HepG2 (cell line): ENCODE data around the gene BRK1. TPM values are rescaled to one million over a fixed set of nuclear protein-coding genes. Genes with fewer than 3 reads are reported as not detected.

ENCODE experiments used
- ADNP ChIP-seq: sonication (generic); formaldehyde crosslinking; IDR thresholded peaks from 2 replicates; pipeline ENCODE4 v1.4.0; 2020; ENCODE audit warnings: missing genetic modification reagents
- ELF4 ChIP-seq: sonication (generic); formaldehyde crosslinking; IDR thresholded peaks from 2 replicates; pipeline ENCODE4 v1.5.0; 2020; ENCODE audit warnings: missing genetic modification reagents, mild to moderate bottlenecking, moderate library complexity, borderline replicate concordance
- ETV5 ChIP-seq: IDR thresholded peaks from 2 replicates; pipeline ENCODE4 v1.6.1; 2018; ENCODE audit warnings: missing biosample characterization, missing genetic modification reagents, inconsistent platforms, borderline replicate concordance
- MTF1 ChIP-seq: sonication (generic); formaldehyde crosslinking; IDR thresholded peaks from 2 replicates; pipeline ENCODE4 v1.5.0; 2020; ENCODE audit warnings: missing genetic modification reagents
- NFATC3 ChIP-seq: sonication (generic); formaldehyde crosslinking; IDR thresholded peaks from 2 replicates; pipeline ENCODE4 v1.5.1; 2020; ENCODE audit warnings: mild to moderate bottlenecking, missing genetic modification reagents
- PHB2 ChIP-seq: fragments of 450-650 bp; IDR thresholded peaks from 2 replicates; pipeline ENCODE4 v1.6.1; 2018; ENCODE audit not compliant: partially characterized antibody
- PRMT3 ChIP-seq: sonication (generic); formaldehyde crosslinking; IDR thresholded peaks from 2 replicates; pipeline ENCODE4 v1.8.1; 2022; ENCODE audit warnings: low read depth, mild to moderate bottlenecking, moderate library complexity, missing genetic modification reagents, borderline replicate concordance
- SP1 ChIP-seq, 2 experiments: fragments of 450-650 bp in 1 of 2; sonication (generic) in 1 of 2; formaldehyde crosslinking in 1 of 2; IDR thresholded peaks; 2 replicates each; pipeline versions ENCODE4 v1.4.0 to v1.6.1; 2016 to 2020; ENCODE audit warnings: missing genetic modification reagents in 1 of 2
- ZBTB3 ChIP-seq: sonication (generic); formaldehyde crosslinking; IDR thresholded peaks from 2 replicates; pipeline ENCODE4 v1.4.0; 2020; ENCODE audit warnings: low read depth, mild to moderate bottlenecking, moderate library complexity, missing genetic modification reagents, borderline replicate concordance
- ZNF20 ChIP-seq: sonication (generic); formaldehyde crosslinking; IDR thresholded peaks from 2 replicates; pipeline ENCODE4 v1.4.0; 2020; ENCODE audit warnings: mild to moderate bottlenecking, moderate library complexity, missing genetic modification reagents
- ZNF234 ChIP-seq: sonication (generic); formaldehyde crosslinking; conservative IDR thresholded peaks from 2 replicates; pipeline ENCODE4 v1.5.1; 2020; ENCODE audit warnings: mild to moderate bottlenecking, missing genetic modification reagents
- ZNF33B ChIP-seq: sonication (generic); formaldehyde crosslinking; IDR thresholded peaks from 2 replicates; pipeline ENCODE4 v1.5.1; 2020; ENCODE audit warnings: mild to moderate bottlenecking, missing genetic modification reagents
- ZNF772 ChIP-seq: sonication (generic); formaldehyde crosslinking; IDR thresholded peaks from 2 replicates; pipeline ENCODE4 v1.5.0; 2020; ENCODE audit warnings: mild to moderate bottlenecking, missing genetic modification reagents
- ZNF790 ChIP-seq: sonication (generic); formaldehyde crosslinking; IDR thresholded peaks from 2 replicates; pipeline ENCODE4 v1.8.0; 2022; ENCODE audit warnings: missing genetic modification reagents, mild to moderate bottlenecking, borderline replicate concordance
- ZNF839 ChIP-seq: sonication (generic); formaldehyde crosslinking; IDR thresholded peaks from 2 replicates; pipeline ENCODE4 v1.4.0; 2020; ENCODE audit warnings: missing genetic modification reagents, mild to moderate bottlenecking, borderline replicate concordance
- polyA plus RNA-seq, 8 experiments: library from polyadenylated mRNA; depleted of rRNA in 3 of 8; stranded (reverse) in 7 of 8; unstranded in 1 of 8; fragments of >200 nt; fragmentation: Illumina TruSeq in 4 of 8; extraction: Trizol in 4 of 8; gene quantifications; 2 replicates each; pipeline versions ENCODE4 v1.2.1 to v1.2.3, GENCODE V29; 2011 to 2016; ENCODE audit warnings: low read depth in 4 of 8, missing spikeins in 1 of 8, mixed read lengths in 1 of 8; ENCODE audit not compliant: insufficient read depth in 1 of 8
- total RNA-seq, 5 experiments: library from RNA; depleted of rRNA; stranded (reverse); fragments of >200 nt; fragmentation: Illumina TruSeq; extraction: Trizol; gene quantifications; 2 replicates each; pipeline ENCODE4 v1.2.3, GENCODE V29; 2016; ENCODE audit warnings: low read depth in 1 of 5
- TF ChIP-seq, protein P1 (sequence below): sonication (generic); formaldehyde crosslinking; IDR thresholded peaks from 2 replicates; pipeline ENCODE4 v1.4.0; 2020; ENCODE audit warnings: low read depth, mild to moderate bottlenecking, missing genetic modification reagents
- TF ChIP-seq, protein P2 (sequence below): sonication (generic); formaldehyde crosslinking; IDR thresholded peaks from 2 replicates; pipeline ENCODE4 v1.4.0; 2020; ENCODE audit warnings: missing genetic modification reagents
- TF ChIP-seq, protein P3 (sequence below): sonication (generic); formaldehyde crosslinking; IDR thresholded peaks from 2 replicates; pipeline ENCODE4 v1.8.0; 2022; ENCODE audit warnings: missing genetic modification reagents, mild to moderate bottlenecking, moderate library complexity, borderline replicate concordance
- TF ChIP-seq, protein P4 (sequence below): sonication (generic); formaldehyde crosslinking; IDR thresholded peaks from 2 replicates; pipeline ENCODE4 v1.4.0; 2020; ENCODE audit warnings: missing genetic modification reagents

BRK1 gene
- total and polyA plus RNA-seq, 2 of the 13 experiments (the other 11 are each of a cell fraction or from before 2014, with no cell fraction given) = 118 to 155 TPM

DNA sequence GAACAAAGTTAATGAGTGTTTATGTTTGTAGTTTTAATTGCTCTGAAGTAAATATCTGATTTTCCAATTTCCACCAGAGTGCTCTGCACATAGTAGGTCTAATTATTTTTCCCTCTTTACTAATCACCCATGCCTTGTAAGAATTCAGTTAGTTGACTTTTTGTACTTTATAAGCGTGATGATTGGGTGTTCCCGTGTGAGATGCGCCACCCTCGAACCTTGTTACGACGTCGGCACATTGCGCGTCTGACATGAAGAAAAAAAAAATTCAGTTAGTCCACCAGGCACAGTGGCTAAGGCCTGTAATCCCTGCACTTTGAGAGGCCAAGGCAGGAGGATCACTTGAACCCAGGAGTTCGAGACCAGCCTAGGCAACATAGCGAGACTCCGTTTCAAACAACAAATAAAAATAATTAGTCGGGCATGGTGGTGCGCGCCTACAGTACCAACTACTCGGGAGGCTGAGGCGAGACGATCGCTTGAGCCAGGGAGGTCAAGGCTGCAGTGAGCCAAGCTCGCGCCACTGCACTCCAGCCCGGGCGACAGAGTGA lies 25.6 kb downstream of the BRK1 start (continued):
- TF ChIP-seq ELF4 (CRISPR knock-in tag) (no peak), ETV5 (CRISPR knock-in tag) (no peak), ZNF33B (CRISPR knock-in tag) (0 out of 2 replicates have a peak, but pooled peaks have one; percentile 20), ADNP (CRISPR knock-in tag) (no peak), ZNF234 (CRISPR knock-in tag) (0 out of 2 replicates have a peak, but pooled peaks have one; percentile 16), PRMT3 (no peak), ZNF20 (CRISPR knock-in tag) (no peak), NFATC3 (no peak), ZNF790 (CRISPR knock-in tag) (no peak), ZNF839 (no peak), SP1 (IDR thresholded peaks at IDR 0.05) (no peak), SP1 (CRISPR knock-in tag; IDR thresholded peaks at IDR 0.05) (no peak), MTF1 (no peak), PHB2 (no peak), ZBTB3 (CRISPR knock-in tag) (no peak), ZNF772 (CRISPR knock-in tag) (no peak)
- TF ChIP-seq, protein P1, sequence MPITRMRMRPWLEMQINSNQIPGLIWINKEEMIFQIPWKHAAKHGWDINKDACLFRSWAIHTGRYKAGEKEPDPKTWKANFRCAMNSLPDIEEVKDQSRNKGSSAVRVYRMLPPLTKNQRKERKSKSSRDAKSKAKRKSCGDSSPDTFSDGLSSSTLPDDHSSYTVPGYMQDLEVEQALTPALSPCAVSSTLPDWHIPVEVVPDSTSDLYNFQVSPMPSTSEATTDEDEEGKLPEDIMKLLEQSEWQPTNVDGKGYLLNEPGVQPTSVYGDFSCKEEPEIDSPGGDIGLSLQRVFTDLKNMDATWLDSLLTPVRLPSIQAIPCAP (CRISPR knock-in tag) = no peak
- TF ChIP-seq, protein P2, sequence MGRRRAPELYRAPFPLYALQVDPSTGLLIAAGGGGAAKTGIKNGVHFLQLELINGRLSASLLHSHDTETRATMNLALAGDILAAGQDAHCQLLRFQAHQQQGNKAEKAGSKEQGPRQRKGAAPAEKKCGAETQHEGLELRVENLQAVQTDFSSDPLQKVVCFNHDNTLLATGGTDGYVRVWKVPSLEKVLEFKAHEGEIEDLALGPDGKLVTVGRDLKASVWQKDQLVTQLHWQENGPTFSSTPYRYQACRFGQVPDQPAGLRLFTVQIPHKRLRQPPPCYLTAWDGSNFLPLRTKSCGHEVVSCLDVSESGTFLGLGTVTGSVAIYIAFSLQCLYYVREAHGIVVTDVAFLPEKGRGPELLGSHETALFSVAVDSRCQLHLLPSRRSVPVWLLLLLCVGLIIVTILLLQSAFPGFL = no peak
- TF ChIP-seq, protein P3, sequence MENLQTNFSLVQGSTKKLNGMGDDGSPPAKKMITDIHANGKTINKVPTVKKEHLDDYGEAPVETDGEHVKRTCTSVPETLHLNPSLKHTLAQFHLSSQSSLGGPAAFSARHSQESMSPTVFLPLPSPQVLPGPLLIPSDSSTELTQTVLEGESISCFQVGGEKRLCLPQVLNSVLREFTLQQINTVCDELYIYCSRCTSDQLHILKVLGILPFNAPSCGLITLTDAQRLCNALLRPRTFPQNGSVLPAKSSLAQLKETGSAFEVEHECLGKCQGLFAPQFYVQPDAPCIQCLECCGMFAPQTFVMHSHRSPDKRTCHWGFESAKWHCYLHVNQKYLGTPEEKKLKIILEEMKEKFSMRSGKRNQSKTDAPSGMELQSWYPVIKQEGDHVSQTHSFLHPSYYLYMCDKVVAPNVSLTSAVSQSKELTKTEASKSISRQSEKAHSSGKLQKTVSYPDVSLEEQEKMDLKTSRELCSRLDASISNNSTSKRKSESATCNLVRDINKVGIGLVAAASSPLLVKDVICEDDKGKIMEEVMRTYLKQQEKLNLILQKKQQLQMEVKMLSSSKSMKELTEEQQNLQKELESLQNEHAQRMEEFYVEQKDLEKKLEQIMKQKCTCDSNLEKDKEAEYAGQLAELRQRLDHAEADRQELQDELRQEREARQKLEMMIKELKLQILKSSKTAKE (CRISPR knock-in tag) = no peak
- TF ChIP-seq, protein P4, sequence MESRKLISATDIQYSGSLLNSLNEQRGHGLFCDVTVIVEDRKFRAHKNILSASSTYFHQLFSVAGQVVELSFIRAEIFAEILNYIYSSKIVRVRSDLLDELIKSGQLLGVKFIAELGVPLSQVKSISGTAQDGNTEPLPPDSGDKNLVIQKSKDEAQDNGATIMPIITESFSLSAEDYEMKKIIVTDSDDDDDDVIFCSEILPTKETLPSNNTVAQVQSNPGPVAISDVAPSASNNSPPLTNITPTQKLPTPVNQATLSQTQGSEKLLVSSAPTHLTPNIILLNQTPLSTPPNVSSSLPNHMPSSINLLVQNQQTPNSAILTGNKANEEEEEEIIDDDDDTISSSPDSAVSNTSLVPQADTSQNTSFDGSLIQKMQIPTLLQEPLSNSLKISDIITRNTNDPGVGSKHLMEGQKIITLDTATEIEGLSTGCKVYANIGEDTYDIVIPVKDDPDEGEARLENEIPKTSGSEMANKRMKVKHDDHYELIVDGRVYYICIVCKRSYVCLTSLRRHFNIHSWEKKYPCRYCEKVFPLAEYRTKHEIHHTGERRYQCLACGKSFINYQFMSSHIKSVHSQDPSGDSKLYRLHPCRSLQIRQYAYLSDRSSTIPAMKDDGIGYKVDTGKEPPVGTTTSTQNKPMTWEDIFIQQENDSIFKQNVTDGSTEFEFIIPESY (CRISPR knock-in tag) = peak; percentile 52; the same call in 1 of the 2 replicates
